ENCODE measurements around the gene DMD.
"Not testable (repeated sequence)": the region's sequence is repeated elsewhere in the genome, so short reads cannot be mapped to it uniquely, and the experiment has no call there.

Gene DMD

GRCh38 chrX:33149085-33149484 is 62.3 kb downstream of the DMD start:
- DNase-seq = no peak

GRCh38 chrX:33142331-33142730 is 69.0 kb downstream of the DMD start:
- DNase-seq = no peak

DNA sequence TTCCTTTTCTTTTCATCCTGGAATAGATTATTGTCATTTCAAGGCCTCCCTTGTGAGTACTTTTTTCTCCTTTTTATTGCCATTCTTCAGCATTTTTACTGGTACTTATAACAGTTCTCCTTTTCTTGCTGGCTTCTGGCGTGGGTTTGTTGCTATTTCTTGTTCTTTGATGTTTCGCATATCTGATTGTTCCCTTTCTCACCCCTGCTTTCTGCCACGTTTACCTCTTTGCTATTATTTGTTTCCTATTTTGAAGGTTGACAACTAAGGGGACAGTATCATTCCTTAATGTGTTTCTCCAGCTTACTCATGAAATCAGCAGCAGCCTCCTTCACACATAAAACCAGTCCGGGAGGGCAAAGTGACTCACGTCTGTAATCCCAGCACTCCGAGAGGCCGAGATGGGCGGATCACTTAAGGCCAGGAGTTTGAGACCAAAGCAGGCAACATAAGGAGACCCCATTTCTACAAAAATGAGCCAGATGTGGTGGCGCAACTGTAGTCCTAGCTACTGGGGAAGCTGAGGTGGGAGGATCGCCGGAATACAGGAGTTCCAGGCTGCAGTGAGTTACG is 72.6 kb downstream of the DMD start:
- no peak for DNase-seq

GRCh38 chrX:33134164-33134563 is 77.2 kb downstream of the DMD start:
- DNase-seq = no peak

- DNase-seq = no peak
Observed at GRCh38 chrX:33133320-33133719, 78.0 kb downstream of the DMD start.

DNA sequence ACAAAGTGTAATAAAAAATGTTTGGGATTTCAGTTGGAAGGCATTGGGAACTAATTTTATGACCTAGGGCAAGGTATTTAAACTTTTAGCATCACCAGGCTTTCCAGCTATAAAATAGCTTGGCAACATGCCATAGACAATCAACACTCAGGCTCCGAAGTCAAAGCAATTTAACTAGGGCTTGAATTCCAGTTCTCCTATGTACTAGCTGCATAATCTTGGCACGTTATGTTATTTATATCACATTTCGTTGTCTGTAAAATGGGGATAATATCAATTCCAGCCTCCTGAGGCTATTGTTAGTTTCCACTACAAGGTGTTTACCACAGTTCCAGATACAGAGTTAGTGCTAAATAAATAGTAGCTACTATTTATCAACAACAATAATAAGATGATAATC is 78.8 kb downstream of the DMD start:
- no peak for DNase-seq

GRCh38 chrX:33129607-33130006 is 81.7 kb downstream of the DMD start:
- DNase-seq = no peak

DNA sequence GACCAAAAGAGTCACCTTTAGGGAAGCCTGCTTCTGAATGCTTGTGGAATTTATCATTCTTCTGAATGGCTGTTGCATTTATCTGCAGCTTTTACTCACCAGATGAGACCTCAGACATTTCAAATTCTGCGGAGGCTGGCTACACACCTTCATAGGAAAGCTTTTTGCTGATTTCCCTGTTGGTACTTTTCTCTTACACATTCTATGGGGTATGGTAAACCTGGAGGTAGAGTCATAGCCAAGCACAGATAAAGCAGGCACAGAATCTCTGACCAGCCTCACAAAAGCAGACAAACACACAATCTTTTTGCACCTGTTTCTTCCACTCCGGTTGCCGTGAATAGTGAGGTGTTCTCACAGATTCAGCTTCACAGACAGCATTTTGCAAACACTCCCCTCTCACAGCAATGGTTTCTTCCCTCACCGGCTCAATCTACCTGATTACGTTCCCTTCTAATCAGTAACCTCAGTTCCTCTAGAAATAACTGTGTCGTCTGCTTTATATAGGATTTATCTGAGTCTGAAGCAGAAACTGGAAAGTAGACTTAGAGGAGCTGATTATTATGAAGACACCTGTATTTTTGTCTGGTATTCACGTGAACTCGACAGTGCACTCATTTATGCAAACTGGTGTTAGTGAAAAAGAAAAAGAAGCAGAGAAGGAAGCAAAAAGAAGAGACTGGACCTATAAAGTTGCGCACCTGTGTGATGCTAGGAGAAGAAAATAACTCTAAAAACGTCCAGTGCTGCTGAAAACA is 83.1 kb downstream of the DMD start:
- DNase-seq = no peak

- DNase-seq = no peak
Observed at GRCh38 chrX:33126469-33126868, 84.9 kb downstream of the DMD start.

DNA sequence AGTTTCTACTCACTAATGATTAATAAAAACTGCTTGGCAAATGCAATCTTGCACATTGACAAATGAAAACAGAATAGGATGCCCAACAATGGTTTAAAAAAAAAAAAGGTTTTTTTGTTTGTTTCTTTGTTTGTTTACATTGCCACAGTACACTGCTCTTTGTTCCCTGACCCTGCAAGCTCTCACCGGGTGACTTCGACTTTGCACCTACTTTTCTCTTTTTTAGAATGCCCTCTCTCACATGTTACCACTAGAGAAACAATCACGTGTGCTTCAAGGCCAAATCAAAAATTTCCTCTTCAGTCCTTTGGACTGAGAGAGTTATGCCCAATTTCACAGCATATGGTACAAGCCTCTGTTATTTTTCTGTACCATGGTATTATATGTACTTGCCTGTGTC is 101.5 kb downstream of the DMD start:
- no peak for DNase-seq

GRCh38 chrX:33106737-33107136 is 104.6 kb downstream of the DMD start:
- DNase-seq = no peak

DNA sequence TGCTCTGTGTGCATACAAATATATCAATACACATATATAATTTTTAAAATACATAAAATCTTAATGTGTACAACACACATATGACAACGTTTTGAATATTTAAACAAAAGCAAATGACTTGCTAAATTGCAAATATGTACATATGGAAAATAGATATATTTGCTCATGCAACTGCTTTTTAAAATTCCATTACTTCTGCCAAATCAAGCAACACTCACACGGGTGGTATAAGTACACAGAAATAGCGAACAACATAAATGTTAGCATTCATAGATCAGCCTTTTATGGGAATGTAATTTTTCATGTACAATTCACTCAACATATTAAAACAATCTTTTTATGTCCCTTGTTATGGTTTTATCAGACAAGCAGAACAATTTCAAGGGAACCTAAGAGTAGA is 116.3 kb downstream of the DMD start:
- no peak for DNase-seq

- DNase-seq = no peak
Observed at GRCh38 chrX:33087411-33087810, 123.9 kb downstream of the DMD start.

DNA sequence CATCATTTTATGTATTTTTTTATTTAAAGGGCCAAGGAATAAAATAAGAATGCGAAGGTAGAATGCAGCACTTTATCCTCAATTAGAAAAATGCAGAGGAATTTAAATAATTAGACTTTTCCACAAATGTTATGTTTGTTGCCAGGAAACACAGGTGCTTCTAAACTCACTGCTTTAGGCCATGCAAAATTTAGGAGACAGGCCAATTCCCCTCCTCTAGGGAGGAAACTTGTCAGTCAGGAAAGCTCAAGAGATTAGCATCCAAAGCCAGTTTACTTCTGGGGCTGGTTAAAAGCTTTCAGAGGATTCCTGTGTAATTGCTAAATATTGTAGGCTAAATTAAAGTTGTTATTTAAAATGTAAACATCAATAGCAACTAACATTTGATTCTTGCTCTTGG is 124.5 kb downstream of the DMD start:
- DNase-seq = no peak

DNA sequence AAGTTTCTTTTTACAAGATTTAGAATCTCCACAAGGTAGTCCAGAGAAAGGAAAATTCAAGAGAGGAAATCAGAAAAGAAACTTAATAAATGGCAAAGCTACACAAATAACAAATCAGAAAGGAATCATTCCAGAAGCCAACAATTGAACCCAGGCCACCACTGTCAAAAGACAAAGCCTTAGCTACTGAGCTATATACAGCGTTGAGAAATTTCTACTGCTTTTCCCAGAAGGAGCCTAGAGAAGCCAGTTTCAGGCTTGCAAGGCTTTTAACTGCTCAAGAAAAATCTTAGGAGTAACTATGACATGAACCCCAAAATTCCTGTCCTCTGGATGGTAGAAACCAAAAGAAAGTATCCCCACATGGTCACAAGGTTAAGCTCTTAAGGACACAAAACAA is 129.0 kb downstream of the DMD start:
- DNase-seq = no peak

DNA sequence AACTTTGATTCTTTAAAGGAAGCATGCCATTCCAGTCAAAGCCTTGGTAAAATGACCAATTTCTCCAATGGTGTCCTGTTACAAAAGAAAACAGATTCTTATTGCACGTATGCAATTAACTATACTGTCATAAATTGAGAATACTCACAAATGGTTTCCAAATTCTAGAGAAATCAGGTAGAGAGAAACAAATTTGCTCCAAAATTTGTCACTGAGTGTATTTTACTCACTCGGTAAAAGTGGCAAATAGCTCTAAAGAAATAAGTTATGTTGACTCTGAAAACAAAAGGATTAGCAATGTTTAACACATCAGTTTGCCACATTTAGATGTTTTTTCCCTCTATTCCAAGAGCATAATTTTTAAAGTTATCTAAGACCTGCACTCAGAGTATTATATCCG is 133.1 kb downstream of the DMD start:
- DNase-seq = no peak

DNA sequence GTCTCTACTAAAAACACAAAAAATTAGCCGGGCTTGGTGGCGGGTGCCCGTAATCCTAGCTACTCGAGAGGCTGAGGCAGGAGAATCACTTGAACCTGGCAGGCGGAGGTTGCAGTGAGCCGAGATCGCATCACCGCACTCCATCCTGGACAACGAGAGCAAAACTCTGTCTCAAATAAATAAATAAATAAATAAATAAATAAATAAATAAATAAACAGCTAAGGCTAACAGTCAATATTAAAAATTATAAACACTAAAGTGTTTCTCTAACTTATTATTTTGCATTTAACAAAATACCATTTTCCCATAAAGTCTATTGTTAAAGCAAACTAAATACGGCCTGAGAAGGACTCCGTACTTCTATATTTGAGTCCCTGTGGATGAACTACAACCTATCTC is 137.7 kb downstream of the DMD start:
- not testable (repeated sequence) for DNase-seq

- DNase-seq = no peak
Observed at GRCh38 chrX:33065415-33065814, 145.9 kb downstream of the DMD start.

DNA sequence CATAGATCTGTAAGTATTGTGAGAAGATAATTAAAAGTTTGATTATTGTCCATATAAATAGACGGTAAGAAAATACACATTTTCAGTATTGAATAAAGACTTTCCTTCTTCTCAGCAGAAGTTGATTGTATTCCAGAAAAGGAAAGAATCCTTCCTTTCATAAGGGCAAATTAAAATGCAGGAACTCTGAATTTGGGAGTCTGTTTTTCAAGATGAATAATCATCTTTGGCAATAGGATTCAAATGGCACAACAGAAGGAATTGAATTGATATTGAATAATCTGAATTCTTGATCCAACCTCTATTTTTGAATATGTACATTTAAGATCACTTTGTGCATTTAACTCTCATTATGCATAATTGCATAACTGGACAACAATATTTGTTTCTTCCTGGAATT is 149.3 kb downstream of the DMD start:
- no peak for DNase-seq

DNA sequence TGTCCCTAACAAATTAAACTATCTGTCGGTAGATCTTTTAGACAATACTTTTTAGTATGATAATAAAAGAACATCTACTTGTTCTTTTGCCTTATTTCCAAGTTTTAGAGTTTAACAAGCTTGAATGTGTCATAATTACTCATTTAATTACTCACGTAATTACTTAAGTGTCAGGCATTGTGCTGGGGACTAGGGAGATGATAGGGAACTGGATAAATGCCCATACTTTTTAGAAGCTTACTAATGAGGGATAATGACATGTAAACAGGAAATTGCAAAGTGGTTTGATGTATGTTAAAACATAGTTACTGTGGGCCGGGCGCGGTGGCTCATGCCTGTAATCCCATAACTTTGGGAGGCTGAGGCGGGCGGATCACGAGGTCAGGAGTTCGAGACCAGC is 158.3 kb downstream of the DMD start:
- no peak for DNase-seq

DNA sequence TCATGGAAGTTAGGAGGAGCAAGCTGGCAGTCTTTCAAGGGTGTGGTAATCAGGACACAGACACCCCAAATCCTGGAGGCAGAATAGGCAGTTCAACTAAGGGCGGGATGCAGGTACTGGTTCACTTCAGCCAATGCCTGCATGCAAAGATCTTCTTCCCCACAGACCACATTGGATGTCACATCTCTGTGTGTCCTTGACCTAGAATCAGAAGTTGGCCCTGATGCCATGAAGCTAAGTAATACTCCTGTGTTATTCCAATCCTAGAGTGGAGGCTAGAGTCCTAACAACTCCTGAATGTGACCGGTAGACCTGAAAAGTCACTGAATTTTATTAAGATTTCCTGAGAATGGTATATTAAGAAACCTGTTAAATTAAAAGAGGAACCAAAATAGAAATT is 165.5 kb downstream of the DMD start:
- DNase-seq = no peak

DNA sequence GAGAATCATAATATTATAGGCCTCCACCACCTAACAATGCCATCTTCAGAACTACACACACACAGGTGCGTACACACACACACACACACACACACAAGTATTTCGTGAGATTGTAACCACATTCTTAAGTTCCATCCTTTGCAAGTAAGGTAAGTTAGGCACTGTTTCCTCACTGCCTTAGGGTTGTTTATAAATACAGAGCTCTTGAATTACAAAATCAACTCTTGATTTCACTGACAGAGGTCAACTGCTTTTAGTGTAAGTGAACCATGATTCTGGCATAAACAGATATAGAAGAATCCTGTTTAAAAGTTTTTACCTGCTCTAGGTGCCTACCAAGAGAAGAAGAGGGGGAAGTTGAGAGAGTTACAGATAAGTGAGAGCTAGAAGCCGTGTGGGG is 166.1 kb downstream of the DMD start:
- DNase-seq = no peak

DNA sequence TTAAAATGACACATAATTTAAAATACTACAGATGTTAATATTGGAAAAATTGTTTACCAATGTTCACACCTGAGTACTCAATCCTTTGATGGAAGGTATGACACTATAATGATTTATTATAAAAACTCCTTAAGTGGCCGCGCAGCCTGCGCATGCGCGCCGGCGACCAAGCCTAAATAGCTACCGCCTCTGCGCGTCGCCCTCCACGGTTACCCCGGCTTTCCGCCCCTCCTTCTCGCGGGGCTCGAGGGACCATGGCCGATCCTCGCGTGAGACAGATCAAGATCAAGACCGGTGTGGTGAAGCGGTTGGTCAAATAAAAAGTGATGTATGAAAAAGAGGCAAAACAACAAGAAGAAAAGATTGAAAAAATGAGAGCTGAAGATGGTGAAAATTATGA is 170.2 kb downstream of the DMD start:
- DNase-seq = no peak

GRCh38 chrX:33032700-33033099 is 178.6 kb downstream of the DMD start:
- DNase-seq = no peak

DNA sequence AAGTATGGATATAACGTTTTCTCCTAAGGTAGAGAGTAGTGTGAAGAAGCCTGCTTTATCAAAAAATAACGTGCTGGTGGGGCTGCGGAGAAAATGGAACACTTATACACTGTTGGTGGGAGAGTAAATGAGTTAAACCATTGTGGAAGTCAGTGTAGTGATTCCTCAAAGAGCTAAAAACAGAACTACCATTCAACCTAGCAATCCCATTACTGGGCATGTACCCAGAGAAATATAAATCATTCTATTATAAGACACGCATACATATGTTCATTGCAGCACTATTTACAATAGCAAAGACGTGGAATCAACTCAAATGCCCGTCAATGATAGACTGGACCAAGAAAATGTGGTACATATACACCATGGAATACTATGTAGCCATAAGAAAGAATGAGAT is 196.4 kb downstream of the DMD start:
- no peak for DNase-seq

All from stimulated activated CD4-positive, alpha-beta T cell treated with anti-CD3 and anti-CD28 coated beads, Interleukin-4, amount 100 ng/mL, for 1 hour (primary cell).